MM.1S (cell line): ENCODE results near the gene IL4.

Experiments used
- DNase-seq: peaks from one replicate; pipeline ENCODE4 v3.0.0-alpha.2; 2015
- H2AFZ ChIP-seq: fragments of 300-600 bp; sonication (generic); 2 replicates; pipeline ENCODE4 v1.6.0; 2016; ENCODE audit warnings: antibody characterized with exemption, low read length
- H3F3A ChIP-seq: fragments of 300-600 bp; sonication (generic); 2 replicates; pipeline ENCODE4 v1.6.1; 2016; ENCODE audit warnings: mild to moderate bottlenecking, antibody characterized with exemption, low read length, moderate library complexity, mixed read lengths; ENCODE audit not compliant: insufficient read depth
- H3K27ac ChIP-seq: fragments of 300-600 bp; sonication (generic); 2 replicates; pipeline ENCODE4 v1.5.1; 2016; ENCODE audit warnings: mild to moderate bottlenecking, low read length
- H3K27me3 ChIP-seq: fragments of 300-600 bp; sonication (generic); replicated peaks from 2 replicates; pipeline ENCODE4 v1.6.0; 2016; ENCODE audit warnings: low read length; ENCODE audit not compliant: insufficient read depth
- H3K36me3 ChIP-seq: fragments of 300-600 bp; sonication (generic); replicated peaks from 2 replicates; pipeline ENCODE4 v1.6.1; 2016; ENCODE audit warnings: mild to moderate bottlenecking, low read length, mixed read lengths; ENCODE audit not compliant: insufficient read depth
- H3K4me1 ChIP-seq: fragments of 300-600 bp; sonication (generic); 2 replicates; pipeline ENCODE4 v1.6.1; 2016; ENCODE audit warnings: low read length, mixed read lengths
- H3K4me2 ChIP-seq: fragments of 300-600 bp; sonication (generic); 2 replicates; pipeline ENCODE4 v1.6.0; 2016; ENCODE audit warnings: low read depth, low read length
- H3K4me3 ChIP-seq: fragments of 300-600 bp; sonication (generic); 2 replicates; pipeline ENCODE4 v1.5.1; 2016; ENCODE audit warnings: low read length, mixed read lengths
- H3K79me2 ChIP-seq: fragments of 300-600 bp; sonication (generic); 2 replicates; pipeline ENCODE4 v1.6.1; 2016; ENCODE audit warnings: mixed run types, low read length, mixed read lengths
- H3K9ac ChIP-seq: fragments of 300-600 bp; sonication (generic); 2 replicates; pipeline ENCODE4 v1.6.1; 2016; ENCODE audit warnings: low read length, mixed read lengths
- H3K9me2 ChIP-seq: fragments of 300-600 bp; sonication (generic); replicated peaks from 2 replicates; pipeline ENCODE4 v1.6.1; 2016; ENCODE audit warnings: mild to moderate bottlenecking, low read length, mixed read lengths; ENCODE audit not compliant: insufficient read depth
- H3K9me3 ChIP-seq: fragments of 300-600 bp; sonication (generic); replicated peaks from 2 replicates; pipeline ENCODE4 v1.6.1; 2016; ENCODE audit warnings: mild to moderate bottlenecking, low read length, mixed read lengths; ENCODE audit not compliant: insufficient read depth
- H4K20me1 ChIP-seq: fragments of 300-600 bp; sonication (generic); 2 replicates; pipeline ENCODE4 v1.6.1; 2016; ENCODE audit warnings: mild to moderate bottlenecking, low read length, moderate library complexity, mixed read lengths; ENCODE audit not compliant: insufficient read depth
- EZH2 ChIP-seq: fragments of 300-600 bp; sonication (generic); optimal IDR thresholded peaks from 2 replicates; pipeline ENCODE3; 2017; ENCODE audit warnings: low read depth, mild to moderate bottlenecking, antibody characterized with exemption, low read length, mixed read lengths
- EZH2phosphoT487 ChIP-seq: fragments of 300-600 bp; sonication (generic); IDR thresholded peaks from 2 replicates; pipeline ENCODE4 v1.6.1; 2018; ENCODE audit warnings: antibody characterized with exemption, low read length
- TF ChIP-seq, protein P1 (sequence below): fragments of 300-600 bp; sonication (generic); IDR thresholded peaks from 2 replicates; pipeline ENCODE4 v1.5.1; 2016; ENCODE audit warnings: antibody characterized with exemption, low read length, mixed read lengths

The IL4 gene

DNA sequence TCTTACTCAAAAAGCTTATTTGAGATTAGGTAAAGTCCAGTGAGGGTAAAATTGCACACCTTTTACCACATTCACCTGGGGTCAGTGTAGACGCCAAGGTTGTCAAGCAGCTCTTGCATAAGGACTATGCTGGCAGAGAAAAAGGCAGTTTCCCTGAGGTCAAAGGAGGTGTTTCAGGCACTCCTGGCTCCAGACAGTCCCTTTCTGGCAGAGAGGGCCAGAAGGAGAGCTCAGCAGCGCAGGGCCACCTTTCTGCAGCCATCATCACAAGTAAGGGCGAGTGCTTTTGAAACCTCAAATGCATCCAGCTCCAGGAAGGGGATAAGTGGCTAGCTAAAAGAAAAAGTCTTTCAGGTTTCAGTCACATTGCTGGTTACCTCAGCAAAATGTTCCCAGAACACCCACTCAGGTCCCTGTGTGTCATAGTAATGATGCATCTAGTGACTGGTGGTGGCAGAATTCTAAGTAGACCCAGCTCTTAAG lies 32.5 kb upstream of the IL4 start:
- peak; percentile 39 for DNase-seq
- Histone ChIP-seq H3K79me2 (no peaks in the 10 kb centered on the region), H3K27ac (peak overlapping the region; percentile 12; the same call in 1 of the 2 replicates), H3K27me3 (no peaks in the 10 kb centered on the region), H3K9me3 (no peaks in the 10 kb centered on the region), H3K4me3 (no peak overlapping the region), H3K9me2 (no peaks in the 10 kb centered on the region), H4K20me1 (no peaks in the 10 kb centered on the region), H3K9ac (no peak overlapping the region), H3K4me1 (peaks cover 42% of the 10 kb centered on the region), H3K4me2 (peak overlapping the region; percentile 15; the same call in 1 of the 2 replicates), H3F3A (peaks cover 29% of the 10 kb centered on the region), H2AFZ (no peak overlapping the region), H3K36me3 (no peaks in the 10 kb centered on the region)
- TF ChIP-seq, protein P1, sequence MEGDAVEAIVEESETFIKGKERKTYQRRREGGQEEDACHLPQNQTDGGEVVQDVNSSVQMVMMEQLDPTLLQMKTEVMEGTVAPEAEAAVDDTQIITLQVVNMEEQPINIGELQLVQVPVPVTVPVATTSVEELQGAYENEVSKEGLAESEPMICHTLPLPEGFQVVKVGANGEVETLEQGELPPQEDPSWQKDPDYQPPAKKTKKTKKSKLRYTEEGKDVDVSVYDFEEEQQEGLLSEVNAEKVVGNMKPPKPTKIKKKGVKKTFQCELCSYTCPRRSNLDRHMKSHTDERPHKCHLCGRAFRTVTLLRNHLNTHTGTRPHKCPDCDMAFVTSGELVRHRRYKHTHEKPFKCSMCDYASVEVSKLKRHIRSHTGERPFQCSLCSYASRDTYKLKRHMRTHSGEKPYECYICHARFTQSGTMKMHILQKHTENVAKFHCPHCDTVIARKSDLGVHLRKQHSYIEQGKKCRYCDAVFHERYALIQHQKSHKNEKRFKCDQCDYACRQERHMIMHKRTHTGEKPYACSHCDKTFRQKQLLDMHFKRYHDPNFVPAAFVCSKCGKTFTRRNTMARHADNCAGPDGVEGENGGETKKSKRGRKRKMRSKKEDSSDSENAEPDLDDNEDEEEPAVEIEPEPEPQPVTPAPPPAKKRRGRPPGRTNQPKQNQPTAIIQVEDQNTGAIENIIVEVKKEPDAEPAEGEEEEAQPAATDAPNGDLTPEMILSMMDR, result no peak
- TF ChIP-seq EZH2 (no peak), EZH2phosphoT487 (no peak)

DNA sequence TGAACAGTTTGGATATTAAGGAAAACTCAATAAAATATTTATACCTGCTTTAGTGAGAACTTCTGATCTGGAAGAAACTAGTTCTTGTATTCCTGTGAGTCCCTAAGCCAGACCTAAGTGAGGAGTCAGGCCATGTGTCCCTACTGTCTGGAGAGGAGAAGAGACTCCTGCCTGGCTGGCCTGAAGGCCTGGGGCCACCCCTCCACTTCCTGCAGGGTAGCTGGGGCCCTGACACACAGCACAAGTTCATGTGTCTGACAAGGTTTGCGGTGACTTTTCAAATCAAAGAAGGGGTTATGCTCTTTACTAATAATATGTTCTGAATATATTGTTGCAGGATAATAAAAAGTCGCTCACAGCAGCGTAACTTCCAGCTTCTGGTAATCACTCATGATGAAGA lies 31.9 kb upstream of the IL4 start:
- H3K9me2 ChIP-seq, result no peaks in the 10 kb centered on the region
- H3K9me3 ChIP-seq, result no peaks in the 10 kb centered on the region
- no peak overlapping the region for H3K4me3 ChIP-seq
- peaks cover 42% of the 10 kb centered on the region for H3K4me1 ChIP-seq
- peaks cover 29% of the 10 kb centered on the region for H3F3A ChIP-seq
- H2AFZ ChIP-seq, result no peak overlapping the region
- H3K79me2 ChIP-seq, result no peaks in the 10 kb centered on the region
- H3K4me2 ChIP-seq, result no peak overlapping the region
- no peak for DNase-seq
- H3K36me3 ChIP-seq, result no peaks in the 10 kb centered on the region
- H3K9ac ChIP-seq, result no peak overlapping the region
- TF ChIP-seq, protein P1, result no peak
- TF ChIP-seq EZH2 (no peak), EZH2phosphoT487 (no peak)
- no peaks in the 10 kb centered on the region for H4K20me1 ChIP-seq
- H3K27ac ChIP-seq, result peak overlapping the region; percentile 12; the same call in 1 of the 2 replicates
- H3K27me3 ChIP-seq, result no peaks in the 10 kb centered on the region

DNA sequence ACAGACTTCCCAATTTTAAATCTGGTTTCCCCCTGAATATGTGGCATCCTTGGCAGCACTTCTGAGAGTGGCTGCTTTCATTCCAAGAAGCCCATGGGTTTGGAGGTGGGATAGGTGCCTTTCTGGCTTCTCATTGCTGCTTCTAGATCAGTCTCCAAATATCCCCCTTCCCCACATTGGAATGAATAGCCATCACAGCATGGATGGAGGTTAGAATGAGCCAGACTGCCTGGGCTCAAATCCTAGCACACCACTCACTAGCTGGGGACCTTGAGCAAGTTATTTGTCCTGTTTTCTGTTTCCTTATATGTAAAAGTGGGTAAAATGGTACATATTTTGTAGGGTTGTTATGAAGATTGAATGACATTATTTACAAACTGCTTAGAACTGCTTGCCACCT lies 29.6 kb upstream of the IL4 start:
- no peak overlapping the region for H3K9ac ChIP-seq
- H3K4me3 ChIP-seq, result no peak overlapping the region
- no peak for DNase-seq
- H3K27me3 ChIP-seq, result no peaks in the 10 kb centered on the region
- H3K4me2 ChIP-seq, result no peak overlapping the region
- no peaks in the 10 kb centered on the region for H3K79me2 ChIP-seq
- no peaks in the 10 kb centered on the region for H3K9me2 ChIP-seq
- peaks cover 29% of the 10 kb centered on the region for H3K4me1 ChIP-seq
- TF ChIP-seq EZH2phosphoT487, result no peak
- no peaks in the 10 kb centered on the region for H3K36me3 ChIP-seq
- no peaks in the 10 kb centered on the region for H3K9me3 ChIP-seq
- H3K27ac ChIP-seq, result no peak overlapping the region
- peaks cover 24% of the 10 kb centered on the region for H3F3A ChIP-seq
- no peak overlapping the region for H2AFZ ChIP-seq
- H4K20me1 ChIP-seq, result no peaks in the 10 kb centered on the region

DNA sequence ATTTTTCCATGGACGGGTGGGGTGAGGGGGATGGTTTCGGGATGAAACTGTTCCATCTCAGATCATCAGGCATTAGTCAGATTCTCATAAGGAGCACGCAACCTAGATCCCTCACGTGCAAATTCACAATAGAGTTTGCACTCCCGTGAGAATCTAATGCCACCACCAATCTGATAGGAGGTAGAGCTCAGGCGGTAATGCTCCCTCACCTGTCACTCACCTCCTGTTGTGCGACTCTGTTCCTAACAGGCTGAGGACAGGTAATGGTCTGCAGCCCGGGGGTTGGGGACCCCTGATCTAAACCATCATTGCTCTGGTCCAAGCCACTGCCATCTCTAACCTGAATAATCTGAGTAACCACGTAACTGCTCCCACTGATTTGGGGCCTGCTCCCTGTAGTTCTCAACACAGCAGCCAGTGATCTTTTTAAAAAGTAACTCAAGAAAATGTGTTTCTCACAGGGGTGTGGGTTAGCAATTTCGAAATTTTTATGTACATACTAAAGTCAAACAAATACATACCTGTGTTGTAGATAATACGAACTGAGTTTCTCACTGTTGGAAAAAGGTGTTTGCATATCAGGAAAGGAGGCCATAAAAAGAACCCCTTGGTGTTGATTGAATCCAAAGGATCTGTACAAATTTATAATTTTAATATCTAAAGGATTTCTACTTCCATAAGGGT lies 27.1 kb upstream of the IL4 start:
- no peak overlapping the region for H3K4me2 ChIP-seq
- H3K4me3 ChIP-seq, result no peak overlapping the region
- TF ChIP-seq, protein P1, result no peak
- TF ChIP-seq EZH2 (no peak), EZH2phosphoT487 (no peak)
- no peak overlapping the region for H2AFZ ChIP-seq
- no peaks in the 10 kb centered on the region for H3F3A ChIP-seq
- no peak overlapping the region for H3K27ac ChIP-seq
- no peak overlapping the region for H3K9ac ChIP-seq
- H3K27me3 ChIP-seq, result no peaks in the 10 kb centered on the region
- no peaks in the 10 kb centered on the region for H3K79me2 ChIP-seq
- no peaks in the 10 kb centered on the region for H3K9me2 ChIP-seq
- no peaks in the 10 kb centered on the region for H3K9me3 ChIP-seq
- no peak for DNase-seq
- no peaks in the 10 kb centered on the region for H4K20me1 ChIP-seq
- no peaks in the 10 kb centered on the region for H3K36me3 ChIP-seq
- peaks cover 4% of the 10 kb centered on the region for H3K4me1 ChIP-seq
